ENCODE data around the gene LRRC27.
A peak's percentile ranks its signal among the peaks of the same experiment; 100 is the strongest.

The LRRC27 gene

DNA sequence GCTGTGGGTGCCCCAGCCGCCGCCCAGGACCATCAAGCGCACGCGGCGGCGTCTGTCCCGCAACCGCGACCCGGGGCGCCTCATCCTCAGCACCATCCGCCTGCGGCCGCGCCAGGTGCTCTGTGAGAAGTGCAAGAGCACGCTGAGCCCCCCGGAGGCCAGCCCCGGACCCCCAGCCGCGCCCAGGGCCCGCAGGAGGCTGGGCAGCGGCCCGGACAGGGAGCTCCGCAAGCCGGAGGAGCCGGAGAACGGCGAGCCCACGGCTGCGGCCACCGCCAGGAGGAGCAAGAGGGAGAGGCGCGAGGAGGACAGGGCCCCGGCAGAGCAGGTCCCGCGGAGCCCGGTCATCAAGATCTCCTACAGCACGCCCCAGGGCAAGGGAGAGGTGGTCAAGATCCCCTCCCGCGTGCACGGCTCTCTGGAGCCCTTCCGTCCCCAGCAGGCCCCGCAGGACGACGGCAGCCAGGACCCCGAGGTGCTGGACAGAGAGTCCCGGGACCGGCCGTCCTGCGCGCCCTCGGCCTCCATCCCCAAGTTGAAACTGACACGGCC, 73.0 kb downstream of the LRRC27 start:
- Mint-ChIP-seq H3K9me3 (ENCODE audit: low read depth) (no peaks in the 10 kb centered on the region), H3K27me3 (no peaks in the 10 kb centered on the region), H3K4me3 (no peak overlapping the region), H3K4me1 (ENCODE audit: low read depth) (peaks cover 12% of the 10 kb centered on the region), H3K36me3 (no peaks in the 10 kb centered on the region), H3K27ac (no peak overlapping the region)

DNA sequence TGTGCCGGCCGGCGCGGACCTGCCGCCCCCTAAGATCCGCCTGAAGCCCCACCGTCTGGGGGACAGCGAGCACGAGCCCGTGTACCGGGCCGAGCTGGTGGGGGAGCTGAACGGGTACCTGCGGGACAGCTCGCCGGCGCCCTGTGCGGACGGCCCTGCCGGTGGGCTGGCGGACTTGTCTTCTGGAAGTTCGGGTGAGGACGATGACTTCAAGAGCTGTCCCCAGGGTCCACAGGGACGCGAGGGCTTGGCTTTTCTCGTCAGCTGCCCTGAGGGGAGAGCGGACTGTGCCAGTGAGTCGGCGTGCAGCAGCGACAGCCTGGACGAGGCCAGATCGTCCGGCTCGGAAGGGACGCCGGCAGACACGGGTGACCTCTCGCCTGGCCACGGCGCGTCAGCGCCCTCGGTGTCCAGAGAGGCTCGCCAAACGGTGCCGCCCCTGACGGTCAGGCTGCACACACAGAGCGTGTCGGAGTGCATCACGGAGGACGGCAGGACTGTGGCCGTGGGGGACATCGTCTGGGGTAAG, 73.5 kb downstream of the LRRC27 start:
- Mint-ChIP-seq H3K36me3 (no peaks in the 10 kb centered on the region), H3K27ac (no peak overlapping the region), H3K4me3 (no peak overlapping the region), H3K27me3 (no peaks in the 10 kb centered on the region), H3K4me1 (ENCODE audit: low read depth) (peaks cover 11% of the 10 kb centered on the region), H3K9me3 (ENCODE audit: low read depth) (no peaks in the 10 kb centered on the region)

DNA sequence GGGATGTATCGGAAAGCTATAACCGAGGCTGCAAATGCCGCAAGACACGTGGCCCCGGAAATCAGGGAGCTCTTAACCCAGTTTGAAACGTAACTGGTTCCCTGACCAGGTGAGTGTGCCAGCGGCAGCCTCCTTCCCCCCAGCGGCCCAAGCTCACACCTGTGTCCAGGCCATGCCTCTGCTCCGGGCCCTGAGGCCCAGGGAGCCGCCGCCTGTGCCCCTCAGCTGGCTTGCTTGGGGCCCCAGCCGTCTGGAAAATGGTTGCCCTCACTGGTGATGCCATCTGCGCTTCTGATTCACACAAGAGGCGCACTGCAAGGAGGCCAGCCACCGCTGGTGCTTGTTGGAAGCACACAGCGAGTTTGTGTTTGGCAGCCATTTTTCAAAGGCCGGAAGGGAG, 74.2 kb downstream of the LRRC27 start:
- Mint-ChIP-seq H3K4me3 (no peak overlapping the region), H3K4me1 (ENCODE audit: low read depth) (peaks cover 9% of the 10 kb centered on the region), H3K27ac (no peak overlapping the region), H3K27me3 (no peaks in the 10 kb centered on the region), H3K9me3 (ENCODE audit: low read depth) (no peaks in the 10 kb centered on the region), H3K36me3 (no peaks in the 10 kb centered on the region)

DNA sequence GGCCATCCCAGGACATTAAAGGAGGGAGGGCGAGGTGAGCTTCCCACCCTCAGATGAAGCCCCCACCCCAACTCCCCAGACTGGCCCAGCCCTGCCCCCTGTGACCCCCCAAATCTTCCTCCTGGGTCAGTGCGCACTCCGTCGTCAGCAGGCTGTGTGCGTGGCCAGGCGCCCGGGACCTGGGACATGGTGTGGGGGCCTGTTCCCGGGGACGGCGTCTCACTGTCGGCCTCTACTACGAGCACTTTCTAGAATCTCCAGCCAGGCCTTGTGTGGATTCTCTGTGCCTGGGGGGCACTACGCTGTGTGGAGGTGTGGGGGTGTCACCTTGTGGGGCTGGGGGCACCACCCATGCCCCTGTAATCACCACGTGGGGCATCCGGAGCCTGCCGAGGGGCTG, 74.8 kb downstream of the LRRC27 start:
- Mint-ChIP-seq H3K9me3 (ENCODE audit: low read depth) (no peaks in the 10 kb centered on the region), H3K27me3 (no peaks in the 10 kb centered on the region), H3K36me3 (no peaks in the 10 kb centered on the region), H3K4me1 (ENCODE audit: low read depth) (peaks cover 9% of the 10 kb centered on the region), H3K4me3 (no peak overlapping the region), H3K27ac (no peak overlapping the region)

DNA sequence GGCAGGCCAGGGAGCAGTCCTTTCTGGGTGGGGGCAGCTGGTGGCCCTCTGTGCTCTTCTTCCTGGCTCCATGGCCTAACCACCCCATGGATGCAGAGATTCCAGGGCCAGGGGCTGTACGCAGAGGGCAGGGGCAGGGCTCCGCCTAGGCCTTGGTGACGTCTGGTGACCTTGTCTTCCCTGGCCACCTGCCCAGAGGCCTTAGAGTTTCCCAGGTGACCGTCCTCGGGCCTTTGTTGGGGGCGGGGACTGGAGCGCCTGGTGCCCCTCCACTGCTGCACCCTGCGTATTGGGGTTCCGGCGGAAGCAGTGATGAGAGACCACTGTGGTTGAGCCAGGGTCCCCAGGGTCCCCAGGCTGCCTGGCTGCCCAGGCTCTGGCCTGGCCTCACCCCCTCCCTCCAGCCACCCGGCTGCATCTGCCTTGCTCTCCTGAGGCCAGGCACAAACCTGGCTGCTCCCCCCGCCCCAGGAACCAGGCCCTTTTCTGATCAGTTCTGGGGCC, 75.3 kb downstream of the LRRC27 start:
- Mint-ChIP-seq H3K9me3 (ENCODE audit: low read depth) (no peaks in the 10 kb centered on the region), H3K4me3 (peak overlapping the region; percentile 38), H3K36me3 (no peaks in the 10 kb centered on the region), H3K27me3 (no peaks in the 10 kb centered on the region), H3K4me1 (ENCODE audit: low read depth) (peaks cover 9% of the 10 kb centered on the region), H3K27ac (no peak overlapping the region)

DNA sequence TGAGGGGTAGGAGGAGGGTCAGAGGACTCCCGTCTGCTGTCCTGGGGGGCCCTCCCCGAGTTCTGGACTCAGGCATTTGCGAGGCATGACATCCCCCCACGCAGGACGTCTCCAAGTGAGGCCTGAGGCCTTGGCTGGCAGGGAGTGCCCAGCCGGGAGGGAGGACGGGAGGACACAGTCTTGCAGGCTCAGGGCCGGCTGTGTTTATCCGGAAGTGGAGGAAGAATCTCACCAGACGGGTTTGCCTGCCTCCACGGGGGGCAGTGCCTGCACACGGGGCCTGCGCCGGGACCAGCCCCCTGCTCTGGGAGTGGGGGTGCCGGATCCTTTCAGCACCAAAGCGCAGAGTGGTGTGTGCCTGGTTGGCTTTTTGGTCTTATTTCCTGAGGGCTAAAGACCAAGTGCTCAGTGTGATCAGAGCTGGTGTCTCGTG, 75.9 kb downstream of the LRRC27 start:
- Mint-ChIP-seq H3K27ac (no peak overlapping the region), H3K36me3 (no peaks in the 10 kb centered on the region), H3K4me1 (ENCODE audit: low read depth) (peaks cover 9% of the 10 kb centered on the region), H3K4me3 (peak overlapping the region; percentile 38), H3K27me3 (no peaks in the 10 kb centered on the region), H3K9me3 (ENCODE audit: low read depth) (no peaks in the 10 kb centered on the region)

DNA sequence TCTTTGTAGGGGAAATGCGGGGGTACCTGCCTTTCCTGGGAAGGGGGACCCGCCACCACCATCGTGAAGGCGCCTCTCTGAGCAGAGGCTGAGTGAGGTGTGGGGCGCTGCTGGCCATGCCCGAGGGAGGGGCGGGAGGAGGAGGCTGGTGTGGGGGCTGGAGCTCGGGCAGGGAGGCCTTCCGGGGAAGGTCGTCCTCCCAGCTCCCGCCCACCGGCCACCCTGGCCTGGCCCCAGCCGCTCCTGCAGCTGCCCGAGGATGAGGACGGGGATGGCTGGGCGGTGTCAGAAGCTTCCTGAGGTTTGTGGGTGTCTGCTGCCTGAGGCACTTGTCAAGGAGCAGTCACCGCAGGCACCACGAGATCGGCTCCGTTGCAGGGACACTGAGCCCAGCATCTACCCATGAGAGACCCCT, 76.4 kb downstream of the LRRC27 start:
- no peaks in the 10 kb centered on the region for H3K9me3 Mint-ChIP-seq (ENCODE audit: low read depth)
- no peaks in the 10 kb centered on the region for H3K36me3 Mint-ChIP-seq
- peak overlapping the region; percentile 30 for H3K4me3 Mint-ChIP-seq
- H3K27me3 Mint-ChIP-seq, result no peaks in the 10 kb centered on the region
- peaks cover 9% of the 10 kb centered on the region for H3K4me1 Mint-ChIP-seq (ENCODE audit: low read depth)
- no peak overlapping the region for H3K27ac Mint-ChIP-seq

DNA sequence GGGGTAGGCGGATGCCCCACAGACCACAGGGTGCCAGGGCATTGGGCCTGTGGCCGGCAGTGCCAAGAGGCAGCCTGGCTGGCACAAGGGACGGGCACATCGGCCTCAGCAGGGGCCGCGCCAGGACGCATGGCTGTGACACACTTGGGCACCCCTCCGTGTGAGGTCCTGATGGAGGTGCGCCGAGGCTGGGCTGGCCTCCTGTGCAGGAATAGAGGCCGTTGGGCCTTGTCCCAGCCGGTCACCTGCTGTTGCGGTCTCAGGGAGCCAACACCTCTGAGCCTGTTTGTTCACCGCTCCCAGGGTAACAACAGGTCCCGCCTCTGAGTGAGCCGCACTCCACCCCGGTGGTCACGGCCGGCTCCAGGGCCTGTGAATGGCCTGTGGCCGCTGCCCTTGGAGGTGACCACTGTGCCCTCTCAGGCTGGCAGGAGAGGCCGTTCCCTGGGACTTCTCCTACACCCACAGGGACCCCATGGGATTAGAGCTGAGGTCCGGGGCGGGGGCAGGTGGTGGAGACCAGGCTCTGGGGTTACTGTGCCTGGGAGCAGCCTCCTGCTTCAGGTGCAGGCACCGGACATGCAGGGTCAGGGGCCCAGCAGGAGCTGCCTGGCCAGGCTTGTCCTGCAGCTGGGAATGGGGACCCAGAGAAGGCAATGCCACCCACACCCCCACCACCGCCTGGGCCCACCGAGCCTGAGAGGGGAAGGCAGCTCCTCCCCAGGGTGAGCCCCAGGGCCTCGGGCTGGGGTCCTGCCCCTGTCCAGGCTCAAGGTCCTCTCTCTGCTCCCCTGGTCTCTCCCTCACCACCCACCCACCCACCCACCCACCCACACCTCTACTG, 77.1 kb downstream of the LRRC27 start:
- Mint-ChIP-seq H3K9me3 (ENCODE audit: low read depth) (no peaks in the 10 kb centered on the region), H3K36me3 (no peaks in the 10 kb centered on the region), H3K4me1 (ENCODE audit: low read depth) (peaks cover 9% of the 10 kb centered on the region), H3K27me3 (no peaks in the 10 kb centered on the region), H3K27ac (no peak overlapping the region), H3K4me3 (no peak overlapping the region)

DNA sequence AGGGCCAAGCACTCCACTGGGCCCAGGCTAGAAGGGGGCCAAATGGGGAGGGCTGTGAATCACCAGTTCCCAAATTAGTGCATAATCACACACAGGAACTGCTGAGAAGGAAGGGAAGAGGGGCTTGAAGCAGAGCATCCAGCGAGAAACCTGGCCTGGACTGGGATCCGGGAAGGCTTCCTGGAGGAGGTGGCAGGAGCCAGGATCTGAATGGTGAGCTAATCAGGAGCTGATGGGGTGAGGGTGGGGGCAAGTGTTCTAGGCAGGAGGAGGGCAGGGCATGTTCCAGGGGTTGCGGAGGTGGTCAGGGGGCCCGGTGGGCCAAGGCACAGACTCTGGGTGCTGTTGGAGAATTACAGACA, 77.7 kb downstream of the LRRC27 start:
- H3K4me1 Mint-ChIP-seq (ENCODE audit: low read depth), result peaks cover 9% of the 10 kb centered on the region
- no peak overlapping the region for H3K4me3 Mint-ChIP-seq
- no peaks in the 10 kb centered on the region for H3K27me3 Mint-ChIP-seq
- H3K9me3 Mint-ChIP-seq (ENCODE audit: low read depth), result no peaks in the 10 kb centered on the region
- no peak overlapping the region for H3K27ac Mint-ChIP-seq
- H3K36me3 Mint-ChIP-seq, result no peaks in the 10 kb centered on the region

DNA sequence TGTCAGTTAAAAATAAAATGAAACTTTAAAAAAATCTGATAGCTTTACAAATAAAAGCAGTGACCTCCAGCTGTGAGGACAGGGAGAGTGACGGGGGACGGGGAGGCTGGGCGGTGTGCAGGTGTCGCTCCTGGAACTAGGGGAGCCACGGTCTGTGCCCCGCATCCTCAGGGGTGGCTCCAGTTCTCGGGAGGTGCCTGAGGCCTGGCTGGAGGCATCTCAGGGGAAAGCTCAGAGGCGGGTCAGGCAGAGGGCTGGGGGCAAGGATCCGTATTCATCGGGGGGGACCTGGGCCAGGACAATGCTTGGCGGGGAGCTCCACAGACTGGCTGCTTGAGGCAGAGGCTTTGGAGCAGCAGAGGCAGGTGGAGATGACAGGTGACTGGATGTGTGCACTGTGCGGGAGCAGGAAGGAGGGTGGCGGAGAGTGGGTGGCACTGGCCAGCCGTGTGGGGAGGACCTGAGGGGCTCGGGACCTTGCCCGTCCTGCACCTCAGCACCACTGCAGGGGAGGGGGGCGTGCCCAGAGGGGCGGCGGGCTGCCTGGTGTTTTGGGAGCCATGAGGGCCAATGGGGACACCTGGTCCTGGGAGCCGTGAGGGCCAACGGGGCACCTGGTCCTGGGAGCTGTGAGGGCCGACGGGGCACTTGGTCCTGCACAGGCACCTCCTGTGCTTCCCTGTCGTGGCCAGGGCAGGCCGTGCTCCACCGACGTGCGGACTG, 78.2 kb downstream of the LRRC27 start:
- Mint-ChIP-seq H3K27me3 (no peaks in the 10 kb centered on the region), H3K4me3 (no peak overlapping the region), H3K4me1 (ENCODE audit: low read depth) (peaks cover 9% of the 10 kb centered on the region), H3K36me3 (peaks cover 1% of the 10 kb centered on the region), H3K9me3 (ENCODE audit: low read depth) (no peaks in the 10 kb centered on the region), H3K27ac (no peak overlapping the region)

DNA sequence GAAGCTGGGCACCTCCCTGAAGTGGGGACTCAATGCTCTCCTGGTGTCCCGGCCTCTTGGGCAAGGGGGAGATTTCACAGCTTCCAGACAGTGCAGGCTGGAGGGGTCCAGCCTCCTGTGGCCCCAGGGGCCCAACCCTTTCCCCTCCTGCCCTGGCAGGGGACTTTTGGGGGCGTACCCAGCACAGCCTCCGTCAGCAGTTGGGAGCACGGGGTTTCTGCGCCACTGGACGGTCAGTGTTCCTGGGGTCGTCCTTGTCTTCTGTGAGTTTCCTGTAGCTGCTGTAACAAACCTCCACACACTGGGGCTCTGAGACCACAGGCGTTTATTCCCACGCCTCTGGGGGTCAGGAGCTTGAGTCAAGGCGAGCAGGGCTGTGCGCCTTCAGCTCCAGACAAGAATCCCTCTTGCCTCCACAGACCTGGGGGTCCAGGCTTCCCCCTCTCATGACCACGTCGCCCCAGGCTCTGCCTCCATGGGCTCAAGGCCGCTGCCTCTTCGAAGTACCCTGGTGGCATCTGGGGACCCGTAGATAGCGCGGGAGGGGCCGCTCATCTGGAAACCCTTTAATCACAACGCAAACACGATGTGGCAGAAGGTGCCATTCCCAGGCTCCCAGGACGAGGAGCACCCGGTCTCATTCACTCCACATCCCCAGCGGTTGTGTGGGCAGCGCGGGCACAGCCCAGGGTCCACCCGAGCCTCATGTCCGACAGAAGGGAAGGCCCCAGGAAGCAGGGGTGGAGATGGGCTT, 79.0 kb downstream of the LRRC27 start:
- Mint-ChIP-seq H3K9me3 (ENCODE audit: low read depth) (no peaks in the 10 kb centered on the region), H3K4me3 (no peak overlapping the region), H3K27ac (no peak overlapping the region), H3K4me1 (ENCODE audit: low read depth) (peaks cover 13% of the 10 kb centered on the region), H3K36me3 (peaks cover 5% of the 10 kb centered on the region), H3K27me3 (no peaks in the 10 kb centered on the region)

DNA sequence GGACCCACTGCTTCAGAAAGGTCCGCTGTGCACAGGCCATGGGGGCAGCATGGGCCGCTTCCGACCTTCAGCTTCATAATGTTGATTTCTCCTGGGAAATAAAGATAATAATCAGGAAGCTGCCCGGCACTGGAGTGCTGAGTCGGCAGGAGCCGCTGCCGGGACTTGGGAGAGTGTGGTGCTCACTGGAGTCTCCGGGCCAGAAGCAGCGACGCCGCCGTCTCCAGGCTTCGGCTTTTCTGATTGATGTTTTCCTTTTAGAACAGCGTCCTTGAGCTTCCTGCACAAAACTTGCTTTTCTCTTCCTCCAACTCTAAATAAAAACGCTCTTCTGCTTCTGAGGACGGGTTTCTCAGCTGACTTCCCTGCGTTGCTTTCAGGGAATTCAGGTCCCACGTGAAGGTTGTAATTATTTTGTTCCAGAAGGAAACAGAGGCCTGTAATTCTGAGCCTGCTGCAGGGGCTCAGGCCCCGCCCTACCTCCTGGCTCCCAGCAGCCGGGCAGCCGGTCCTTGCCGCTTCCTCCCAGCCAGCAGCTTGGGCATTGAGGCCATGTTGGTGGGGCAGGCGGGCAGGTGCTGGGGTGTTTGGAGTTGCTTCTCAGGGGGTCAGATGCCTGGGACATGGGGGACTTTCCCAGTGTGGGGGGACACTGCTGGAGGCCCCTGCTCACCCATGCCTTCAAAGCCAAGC, 79.7 kb downstream of the LRRC27 start:
- H3K27me3 Mint-ChIP-seq, result no peaks in the 10 kb centered on the region
- no peak overlapping the region for H3K27ac Mint-ChIP-seq
- no peaks in the 10 kb centered on the region for H3K9me3 Mint-ChIP-seq (ENCODE audit: low read depth)
- peaks cover 13% of the 10 kb centered on the region for H3K4me1 Mint-ChIP-seq (ENCODE audit: low read depth)
- H3K4me3 Mint-ChIP-seq, result no peak overlapping the region
- peaks cover 5% of the 10 kb centered on the region for H3K36me3 Mint-ChIP-seq

DNA sequence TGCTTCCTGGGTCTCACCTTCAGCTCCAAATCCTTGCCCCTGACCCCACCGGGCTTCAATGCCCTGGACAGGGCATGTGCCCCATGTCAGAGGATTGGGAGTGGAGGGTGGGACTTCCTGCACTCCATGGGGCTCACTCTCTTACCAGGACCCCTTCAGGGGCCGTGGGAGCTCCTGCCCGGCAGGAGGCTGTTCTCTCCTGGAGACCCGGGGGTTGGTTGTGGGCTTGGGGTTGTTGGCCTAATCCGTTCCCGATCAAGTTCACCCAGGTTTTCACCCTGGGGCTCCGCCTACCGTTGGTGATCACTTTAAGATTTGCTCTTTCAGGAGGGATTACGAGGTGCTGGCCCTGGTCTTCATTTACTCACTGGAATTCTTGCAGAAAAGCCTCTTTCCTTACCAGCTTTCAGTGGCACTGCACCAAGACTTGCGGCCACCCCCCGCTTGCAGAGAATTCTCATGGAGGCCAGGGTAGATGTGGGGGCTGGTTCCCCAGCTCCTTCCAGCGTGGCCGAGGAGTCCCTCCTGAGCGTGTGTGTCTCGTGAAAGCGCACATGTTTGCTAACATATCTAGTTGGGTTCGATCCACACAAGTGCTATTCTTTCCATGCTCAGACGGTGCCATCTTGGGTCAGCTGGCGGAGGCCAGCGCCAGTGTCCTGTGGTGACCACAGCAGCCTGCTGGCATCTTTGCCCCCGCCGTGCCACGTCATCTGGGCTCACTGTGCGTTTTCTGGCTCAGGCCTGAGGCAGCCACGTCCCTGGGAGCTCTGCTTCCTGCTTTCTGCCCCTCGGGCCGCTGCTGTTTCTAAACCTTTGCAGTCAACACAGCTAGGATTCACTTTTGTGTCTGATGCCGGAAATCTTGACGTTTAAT, 80.6 kb downstream of the LRRC27 start:
- H3K4me1 Mint-ChIP-seq (ENCODE audit: low read depth), result peaks cover 12% of the 10 kb centered on the region
- no peaks in the 10 kb centered on the region for H3K9me3 Mint-ChIP-seq (ENCODE audit: low read depth)
- no peak overlapping the region for H3K4me3 Mint-ChIP-seq
- no peaks in the 10 kb centered on the region for H3K27me3 Mint-ChIP-seq
- H3K27ac Mint-ChIP-seq, result no peak overlapping the region
- H3K36me3 Mint-ChIP-seq, result peaks cover 5% of the 10 kb centered on the region

Data from activated naive CD8-positive, alpha-beta T cell (primary cell).